ENCODE results near the gene SLC35D1. TPM values are rescaled to one million over a fixed set of nuclear protein-coding genes. Genes with fewer than 3 reads are reported as not detected.

SLC35D1 gene
- total and polyA plus RNA-seq, 2 of the 8 experiments (the other 6 are each of a cell fraction or from before 2014, with no cell fraction given): 1.2 to 2.7 TPM

DNA sequence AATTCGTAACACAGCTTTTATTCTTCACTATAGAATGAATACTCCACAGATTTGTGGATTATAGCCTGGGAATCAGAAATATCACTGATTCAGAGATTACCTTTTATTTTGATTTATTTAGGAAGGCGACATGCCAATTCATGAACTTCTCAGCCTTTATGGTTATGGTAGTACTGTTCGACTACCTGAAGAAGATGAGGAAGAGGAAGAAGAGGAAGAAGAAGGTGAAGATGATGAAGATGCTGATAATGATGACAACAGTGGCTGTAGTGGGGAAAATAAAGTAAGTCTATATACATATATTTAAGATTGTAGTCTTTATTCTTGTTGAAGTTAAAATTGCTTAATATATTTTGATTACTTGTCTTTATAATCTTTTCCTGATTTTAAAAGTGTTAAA, 96.0 kb downstream of the SLC35D1 start (continued):
- TF ChIP-seq CEBPB (IDR thresholded peaks at IDR 0.05; ENCODE audit: low read depth, low read length) (no peak), BRCA1 (IDR thresholded peaks at IDR 0.05; ENCODE audit: low read depth, low read length) (no peak), CHD7 (IDR thresholded peaks at IDR 0.05; ENCODE audit: insufficient replicate concordance, low read length) (no peak), HDAC2 (IDR thresholded peaks at IDR 0.05; ENCODE audit: borderline replicate concordance in 1 of 2, low read depth in 2 of 2, low read length in 2 of 2) (no peak)
